Measurements from ENCODE around the gene FAM185A.
"Not testable (repeated sequence)": the region's sequence is repeated elsewhere in the genome, so short reads cannot be mapped to it uniquely, and the experiment has no call there.

The FAM185A gene

GRCh38 chr7:102832674-102833073 is 83.9 kb downstream of the FAM185A start:
- DNase-seq (ENCODE audit: low read depth) = no peak

DNA sequence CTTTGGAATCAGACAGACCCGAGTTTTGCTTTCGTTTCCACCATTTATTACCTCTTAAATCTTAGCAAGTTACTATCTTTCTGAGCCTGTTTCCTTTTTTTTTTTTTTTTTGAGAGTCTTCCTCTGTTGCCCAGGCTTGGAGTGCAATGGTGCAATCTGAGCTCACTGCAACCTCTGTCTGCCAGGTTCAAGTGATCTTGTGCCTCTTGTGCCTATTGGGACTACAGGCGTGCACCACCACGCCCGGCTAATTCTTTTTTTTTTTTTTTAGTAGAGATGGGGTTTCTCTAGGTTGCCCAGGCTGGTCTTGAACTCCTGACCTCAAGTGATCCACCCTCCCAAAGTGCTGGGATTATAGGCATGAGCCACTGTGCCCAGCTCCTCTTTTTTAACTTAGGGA is 84.5 kb downstream of the FAM185A start:
- no peak for DNase-seq (ENCODE audit: low read depth)

DNA sequence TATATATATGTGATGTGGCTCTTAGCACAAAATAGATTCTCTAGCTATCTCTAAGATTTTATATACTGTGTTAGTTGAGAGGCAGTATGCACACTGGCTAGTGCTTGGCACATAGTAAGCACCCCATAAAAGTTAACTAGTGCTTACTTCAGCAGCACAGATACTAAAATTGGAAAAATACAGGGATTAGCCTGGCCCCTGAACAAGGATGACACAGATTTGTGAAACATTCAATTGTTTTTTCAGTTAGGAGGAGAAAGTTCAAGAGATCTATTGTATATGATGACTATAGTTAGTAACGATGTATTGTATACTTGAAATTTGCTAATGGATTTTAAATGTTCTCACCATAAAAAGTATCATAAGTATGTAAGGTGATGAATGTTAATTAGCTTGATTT is 85.7 kb downstream of the FAM185A start:
- DNase-seq (ENCODE audit: low read depth) = no peak

GRCh38 chr7:102834999-102835398 is 86.2 kb downstream of the FAM185A start:
- peak; percentile 44 for DNase-seq (ENCODE audit: low read depth)

DNA sequence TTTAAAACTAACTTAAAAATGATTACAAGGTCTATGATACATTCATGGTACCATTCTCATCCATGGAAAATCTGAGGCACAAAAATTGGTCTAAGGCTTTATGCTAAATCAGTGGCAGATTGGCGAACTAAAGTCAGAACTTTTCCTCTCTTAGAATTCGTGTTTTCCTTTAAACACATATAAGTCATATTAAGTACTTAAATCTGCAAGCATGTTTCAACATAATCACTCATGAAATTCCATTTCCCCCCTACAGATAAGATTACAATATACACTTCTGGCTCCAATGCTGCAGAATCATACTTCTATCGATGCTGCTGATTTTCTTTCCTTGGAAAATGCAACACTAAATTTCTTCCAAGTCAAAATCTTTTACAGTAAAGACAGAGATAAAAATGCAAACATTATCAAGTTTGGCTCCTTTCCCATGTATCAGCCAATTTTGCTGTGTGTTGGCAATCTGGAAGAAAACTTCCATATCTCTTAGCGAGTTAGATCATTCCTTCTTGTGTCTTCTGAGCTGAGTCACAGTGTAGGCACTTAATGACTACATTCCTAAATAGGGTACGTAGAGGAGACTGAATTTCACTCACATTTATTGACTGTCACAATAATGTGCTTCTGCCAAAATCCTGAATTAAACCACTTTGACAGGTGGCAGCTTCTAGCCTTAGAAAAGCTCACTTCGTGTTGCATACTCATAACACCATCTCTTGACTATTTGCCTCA is 87.6 kb downstream of the FAM185A start:
- peak; percentile 68 for DNase-seq (ENCODE audit: low read depth)

DNA sequence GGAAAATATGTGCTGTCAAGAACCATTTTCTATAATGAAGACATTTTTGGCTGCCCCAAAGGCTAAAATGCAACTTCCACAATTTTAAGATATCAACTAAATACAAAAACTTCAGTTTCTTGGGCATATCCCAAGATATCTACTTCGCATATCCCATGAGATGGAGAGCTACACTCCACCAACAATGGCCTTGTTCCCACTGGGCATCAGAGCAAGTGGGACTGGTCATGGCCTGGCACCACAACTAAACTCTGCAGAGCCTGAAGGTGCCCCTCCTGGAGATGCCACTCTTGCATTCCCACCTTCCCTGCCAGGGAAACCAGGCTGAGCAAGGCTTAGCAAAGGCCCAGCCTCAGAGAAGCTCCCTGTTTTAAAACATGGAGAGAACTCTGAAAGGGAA is 88.2 kb downstream of the FAM185A start:
- DNase-seq (ENCODE audit: low read depth) = no peak

DNA sequence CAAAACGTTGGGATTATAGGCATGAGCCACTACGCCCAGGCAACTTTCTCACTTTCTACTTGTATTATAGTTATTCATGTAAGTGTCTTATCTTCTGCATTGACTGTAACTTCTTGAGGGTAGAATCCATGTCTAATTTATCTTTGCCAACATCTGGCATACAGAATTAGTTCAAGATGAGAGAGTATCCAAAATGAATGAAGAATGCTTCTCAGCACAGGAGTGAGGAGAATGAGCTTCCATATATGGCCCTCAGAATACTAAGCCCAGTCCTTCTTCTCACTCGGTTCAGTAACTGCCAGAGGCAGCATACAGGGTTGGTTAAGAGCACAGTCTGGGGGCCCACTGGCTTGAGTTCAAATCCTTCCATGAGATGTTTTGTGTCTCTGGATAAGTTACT is 89.0 kb downstream of the FAM185A start:
- DNase-seq (ENCODE audit: low read depth) = no peak

GRCh38 chr7:102838572-102839101 is 89.8 kb downstream of the FAM185A start:
- DNase-seq (ENCODE audit: low read depth) = not testable (repeated sequence)

DNA sequence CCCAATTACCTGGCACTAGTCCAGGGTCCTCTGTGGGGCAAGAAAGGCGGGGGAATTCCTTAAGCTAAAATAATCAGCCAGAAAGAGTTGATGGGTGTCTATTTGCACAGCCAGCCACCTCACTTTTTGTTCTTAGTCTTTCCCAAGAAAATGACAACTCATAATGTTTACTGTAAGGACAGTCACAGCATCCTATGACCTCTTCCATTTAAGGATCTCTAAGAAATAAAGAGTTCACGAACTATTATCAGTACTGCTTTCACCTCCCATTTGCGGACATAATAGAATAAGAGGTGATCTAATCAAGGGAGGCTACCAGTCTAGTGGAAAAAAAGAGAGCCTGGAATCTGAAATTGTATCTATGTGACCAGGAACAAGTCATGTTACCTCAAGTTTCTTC is 91.6 kb downstream of the FAM185A start:
- DNase-seq (ENCODE audit: low read depth) = no peak

DNA sequence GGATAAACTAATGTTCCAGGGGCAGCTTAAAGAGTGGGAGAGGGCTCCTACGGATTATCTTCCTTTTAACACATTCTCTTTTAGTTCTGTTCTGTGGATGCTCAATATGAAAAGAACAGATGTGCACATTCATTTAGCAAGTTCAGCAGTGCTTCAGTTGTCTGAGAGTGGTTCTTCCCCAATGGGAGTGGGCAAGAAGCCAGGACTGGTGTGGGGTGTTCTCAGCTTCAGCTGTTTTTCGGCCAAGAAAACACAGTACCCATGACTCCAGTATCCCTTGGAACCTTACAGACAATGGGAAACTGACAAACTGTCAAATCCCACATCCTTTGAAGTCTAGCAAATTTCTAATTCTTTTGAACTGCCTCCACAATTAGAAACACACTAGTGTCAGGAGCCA is 92.5 kb downstream of the FAM185A start:
- no peak for DNase-seq (ENCODE audit: low read depth)

DNA sequence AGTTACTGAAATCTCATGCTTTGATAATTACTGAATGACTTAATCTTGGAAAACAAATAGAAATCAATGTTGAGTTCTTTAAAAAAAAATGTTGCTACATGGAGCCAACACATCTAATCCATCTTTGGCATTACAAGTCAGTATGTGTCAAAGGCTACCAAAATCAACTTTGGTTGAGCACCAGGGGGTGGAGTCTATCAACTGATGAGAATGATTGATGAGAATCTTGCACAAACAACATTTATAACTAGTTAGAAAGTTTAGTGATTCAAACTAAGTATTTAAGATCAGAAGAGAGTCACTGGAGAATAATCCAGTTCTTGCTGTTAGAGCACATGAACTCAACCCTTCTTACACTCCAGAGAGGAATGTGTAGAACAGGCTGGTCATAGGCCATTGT is 93.5 kb downstream of the FAM185A start:
- DNase-seq (ENCODE audit: low read depth) = no peak

DNA sequence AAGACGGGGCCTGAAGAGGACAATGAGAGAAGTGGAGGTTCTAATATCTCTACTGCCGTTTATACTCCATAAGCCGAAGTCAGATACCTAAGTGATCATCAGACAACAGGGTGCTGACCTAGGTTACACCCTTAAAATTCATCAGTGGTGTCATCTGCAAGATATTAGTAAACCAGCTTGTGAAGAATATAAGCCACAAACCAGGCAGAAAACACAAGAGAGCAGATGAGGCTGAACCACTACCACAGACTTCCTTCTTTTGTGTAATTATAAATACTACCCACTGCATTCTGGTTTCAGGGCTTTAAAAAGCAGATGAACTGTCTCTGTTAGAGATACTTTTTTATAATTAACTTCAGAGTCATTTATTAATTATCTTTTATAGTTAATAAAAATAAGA is 95.1 kb downstream of the FAM185A start:
- DNase-seq (ENCODE audit: low read depth) = no peak

- DNase-seq (ENCODE audit: low read depth) = no peak
Observed at GRCh38 chr7:102845346-102845745, 96.5 kb downstream of the FAM185A start.

DNA sequence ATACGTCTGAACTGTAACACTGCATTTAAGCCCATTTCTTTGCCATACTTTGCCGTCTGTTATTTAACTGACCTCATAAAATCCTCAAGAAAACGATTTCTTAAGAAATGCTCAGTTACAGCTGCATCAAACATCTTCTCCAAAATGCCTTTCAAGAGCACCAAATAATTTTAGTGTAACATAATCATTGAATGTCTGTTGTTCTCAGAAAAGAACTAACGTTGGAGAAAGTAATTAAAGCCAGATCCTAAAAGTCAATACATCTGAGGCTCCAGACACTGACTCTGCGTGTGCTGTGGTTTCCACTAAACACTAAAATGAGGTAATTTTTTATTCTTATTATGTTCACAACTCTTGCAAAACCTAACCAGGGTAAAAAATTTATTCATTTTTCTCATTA is 100.3 kb downstream of the FAM185A start:
- peak; percentile 65 for DNase-seq (ENCODE audit: low read depth)

DNA sequence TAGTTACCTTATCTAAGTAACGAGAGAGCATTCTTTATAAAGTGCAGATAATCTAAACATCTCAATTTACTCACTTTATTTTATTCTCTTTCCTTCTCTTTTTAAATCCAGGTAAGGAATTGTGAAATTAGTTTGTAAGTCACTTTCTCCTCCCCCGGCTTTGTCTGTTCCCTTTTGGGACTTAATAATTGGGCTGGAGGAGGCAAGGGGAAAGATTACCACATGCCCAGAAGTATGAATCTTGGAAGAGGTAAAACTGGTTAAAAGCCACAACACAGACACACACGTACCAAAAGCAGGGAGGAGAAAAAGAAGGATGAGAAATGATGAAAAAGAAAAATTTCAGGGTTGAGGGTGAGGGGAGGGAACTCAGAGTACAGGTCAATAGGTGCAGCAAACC is 100.7 kb downstream of the FAM185A start:
- DNase-seq (ENCODE audit: low read depth) = no peak

GRCh38 chr7:102856036-102856435 is 107.2 kb downstream of the FAM185A start:
- no peak for DNase-seq (ENCODE audit: low read depth)

Data from fibroblast of the conjunctiva (primary cell).